ENCODE measurements around the gene SPCS2.
A peak's percentile ranks its signal among the peaks of the same experiment; 100 is the strongest.

SPCS2 gene

GRCh38 chr11:75022759-75023396 lies 73.8 kb downstream of the SPCS2 start:
- peak overlapping the region; percentile 55 for H3K4me2 ChIP-seq (ENCODE audit: low read length)
- H2AFZ ChIP-seq = peak overlapping the region; percentile 10
- H3K9ac ChIP-seq = no peak overlapping the region
- peak overlapping the region; percentile 77 for H3K27ac ChIP-seq
- H3K36me3 ChIP-seq (ENCODE audit: control insufficient read depth, insufficient read depth, low read length) = no peaks in the 10 kb centered on the region
- no peaks in the 10 kb centered on the region for H3K79me2 ChIP-seq
- H3K27me3 ChIP-seq (ENCODE audit: control insufficient read depth, insufficient read depth, low read length) = no peaks in the 10 kb centered on the region
- peak; percentile 78 for TF ChIP-seq CTCF (IDR thresholded peaks at IDR 0.05)
- peaks cover 8% of the 10 kb centered on the region for H3K4me1 ChIP-seq
- no peak overlapping the region for H3K4me3 ChIP-seq (ENCODE audit: low read depth, low read length)
- no peaks in the 10 kb centered on the region for H3K9me3 ChIP-seq (ENCODE audit: control insufficient read depth, low read length)

- no peak overlapping the region for H3K4me2 ChIP-seq (ENCODE audit: low read length)
- TF ChIP-seq CTCF (IDR thresholded peaks at IDR 0.05) = no peak
- H2AFZ ChIP-seq = no peak overlapping the region
- H3K27me3 ChIP-seq (ENCODE audit: control insufficient read depth, insufficient read depth, low read length) = no peaks in the 10 kb centered on the region
- peaks cover 8% of the 10 kb centered on the region for H3K4me1 ChIP-seq
- peak overlapping the region; percentile 77 for H3K27ac ChIP-seq
- H3K36me3 ChIP-seq (ENCODE audit: control insufficient read depth, insufficient read depth, low read length) = no peaks in the 10 kb centered on the region
- no peaks in the 10 kb centered on the region for H3K79me2 ChIP-seq
- no peak overlapping the region for H3K4me3 ChIP-seq (ENCODE audit: low read depth, low read length)
- no peak overlapping the region for H3K9ac ChIP-seq
- no peaks in the 10 kb centered on the region for H3K9me3 ChIP-seq (ENCODE audit: control insufficient read depth, low read length)
These were observed 74.5 kb downstream of the SPCS2 start for GRCh38 chr11:75023446-75024067.

- Histone ChIP-seq H3K9me3 (ENCODE audit: control insufficient read depth, low read length) (no peaks in the 10 kb centered on the region), H3K4me2 (ENCODE audit: low read length) (no peak overlapping the region), H3K27ac (no peak overlapping the region), H3K4me1 (peaks cover 8% of the 10 kb centered on the region), H3K79me2 (no peaks in the 10 kb centered on the region), H3K27me3 (ENCODE audit: control insufficient read depth, insufficient read depth, low read length) (no peaks in the 10 kb centered on the region), H3K4me3 (ENCODE audit: low read depth, low read length) (no peak overlapping the region), H2AFZ (no peak overlapping the region), H3K36me3 (ENCODE audit: control insufficient read depth, insufficient read depth, low read length) (no peaks in the 10 kb centered on the region), H3K9ac (no peak overlapping the region)
- TF ChIP-seq CTCF (IDR thresholded peaks at IDR 0.05) = no peak
These were observed 75.0 kb downstream of the SPCS2 start for GRCh38 chr11:75024068-75024449.

- no peak overlapping the region for H3K27ac ChIP-seq
- no peak overlapping the region for H2AFZ ChIP-seq
- no peak for TF ChIP-seq CTCF (IDR thresholded peaks at IDR 0.05)
These were observed 75.7 kb downstream of the SPCS2 start for GRCh38 chr11:75024764-75025211.

GRCh38 chr11:75025561-75025960 lies 76.5 kb downstream of the SPCS2 start:
- H3K79me2 ChIP-seq = no peaks in the 10 kb centered on the region
- no peak overlapping the region for H3K27ac ChIP-seq
- no peak for TF ChIP-seq CTCF (IDR thresholded peaks at IDR 0.05)

More at GRCh38 chr11:75024764-75025211, 75.7 kb downstream of the SPCS2 start:
- Histone ChIP-seq H3K4me3 (ENCODE audit: low read depth, low read length) (no peak overlapping the region), H3K79me2 (no peaks in the 10 kb centered on the region), H3K9ac (no peak overlapping the region), H3K27me3 (ENCODE audit: control insufficient read depth, insufficient read depth, low read length) (no peaks in the 10 kb centered on the region), H3K4me2 (ENCODE audit: low read length) (no peak overlapping the region), H3K36me3 (ENCODE audit: control insufficient read depth, insufficient read depth, low read length) (no peaks in the 10 kb centered on the region), H3K9me3 (ENCODE audit: control insufficient read depth, low read length) (no peaks in the 10 kb centered on the region), H3K4me1 (peaks cover 8% of the 10 kb centered on the region)

More at GRCh38 chr11:75025561-75025960, 76.5 kb downstream of the SPCS2 start:
- H3K9ac ChIP-seq = no peak overlapping the region
- H3K9me3 ChIP-seq (ENCODE audit: control insufficient read depth, low read length) = no peaks in the 10 kb centered on the region
- H3K4me1 ChIP-seq = peaks cover 8% of the 10 kb centered on the region
- H2AFZ ChIP-seq = no peak overlapping the region
- H3K36me3 ChIP-seq (ENCODE audit: control insufficient read depth, insufficient read depth, low read length) = no peaks in the 10 kb centered on the region
- no peak overlapping the region for H3K4me2 ChIP-seq (ENCODE audit: low read length)
- H3K27me3 ChIP-seq (ENCODE audit: control insufficient read depth, insufficient read depth, low read length) = no peaks in the 10 kb centered on the region
- no peak overlapping the region for H3K4me3 ChIP-seq (ENCODE audit: low read depth, low read length)
